Tibial nerve (tissue), 3 donors: ENCODE results near the gene SPTBN1.

Experiments
- POLR2A ChIP-seq, 2 donors: fragments of 450-650 bp; IDR thresholded peaks; one replicate each; pipeline ENCODE4 v1.6.1; 2017; ENCODE audit warnings: antibody characterized with exemption in 2 of 2, mild to moderate bottlenecking in 2 of 2, moderate library complexity in 2 of 2
- TF ChIP-seq, protein P1 (sequence below), 5 experiments: fragments of 200-600 bp in 3 of 5; fragments of 450-650 bp in 2 of 5; sonication (generic) in 3 of 5; IDR thresholded peaks; one replicate each; pipeline ENCODE4 v1.5.1; 2016 to 2019; ENCODE audit warnings: antibody characterized with exemption in 5 of 5, mild to moderate bottlenecking in 3 of 5, moderate library complexity in 2 of 5

DNA sequence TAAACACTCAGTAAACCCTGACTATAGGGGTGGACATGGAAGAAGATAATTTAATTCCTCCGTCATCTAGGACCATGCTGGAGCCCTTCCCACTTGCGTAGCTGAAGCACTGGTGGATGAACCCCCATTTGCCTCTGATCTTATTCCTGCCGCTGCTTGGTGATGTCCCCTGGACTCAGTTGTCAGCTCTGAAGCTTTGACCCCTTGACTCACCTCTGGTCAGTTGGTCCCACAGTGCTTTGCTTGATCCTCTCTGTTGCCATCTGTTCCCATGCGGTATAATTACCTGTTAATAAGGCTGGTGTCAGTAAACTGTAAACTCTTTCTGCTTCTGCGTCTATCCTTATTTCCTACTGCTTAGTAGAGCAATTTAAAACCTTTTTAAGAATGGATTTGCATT lies 126.9 kb downstream of the SPTBN1 start:
- TF ChIP-seq, protein P1, sequence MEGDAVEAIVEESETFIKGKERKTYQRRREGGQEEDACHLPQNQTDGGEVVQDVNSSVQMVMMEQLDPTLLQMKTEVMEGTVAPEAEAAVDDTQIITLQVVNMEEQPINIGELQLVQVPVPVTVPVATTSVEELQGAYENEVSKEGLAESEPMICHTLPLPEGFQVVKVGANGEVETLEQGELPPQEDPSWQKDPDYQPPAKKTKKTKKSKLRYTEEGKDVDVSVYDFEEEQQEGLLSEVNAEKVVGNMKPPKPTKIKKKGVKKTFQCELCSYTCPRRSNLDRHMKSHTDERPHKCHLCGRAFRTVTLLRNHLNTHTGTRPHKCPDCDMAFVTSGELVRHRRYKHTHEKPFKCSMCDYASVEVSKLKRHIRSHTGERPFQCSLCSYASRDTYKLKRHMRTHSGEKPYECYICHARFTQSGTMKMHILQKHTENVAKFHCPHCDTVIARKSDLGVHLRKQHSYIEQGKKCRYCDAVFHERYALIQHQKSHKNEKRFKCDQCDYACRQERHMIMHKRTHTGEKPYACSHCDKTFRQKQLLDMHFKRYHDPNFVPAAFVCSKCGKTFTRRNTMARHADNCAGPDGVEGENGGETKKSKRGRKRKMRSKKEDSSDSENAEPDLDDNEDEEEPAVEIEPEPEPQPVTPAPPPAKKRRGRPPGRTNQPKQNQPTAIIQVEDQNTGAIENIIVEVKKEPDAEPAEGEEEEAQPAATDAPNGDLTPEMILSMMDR (IDR thresholded peaks at IDR 0.05) = no peak
- TF ChIP-seq POLR2A (IDR thresholded peaks at IDR 0.05) = no peak
